Daoy (cell line): ENCODE results near the gene MROH2B. TPM values are rescaled to one million over a fixed set of nuclear protein-coding genes. Genes with fewer than 3 reads are reported as not detected.
"Not testable (repeated sequence)": the region's sequence is repeated elsewhere in the genome, so short reads cannot be mapped to it uniquely, and the experiment has no call there.

Source experiments
- DNase-seq: peaks from one replicate; pipeline ENCODE4 v3.0.0-alpha.2; 2015; ENCODE audit warnings: low read depth
- total RNA-seq: library from RNA; depleted of rRNA; stranded (reverse); fragments of >200 nt; shearing (Covaris generic); gene quantifications from 2 replicates; pipeline ENCODE4 v1.2.3, GENCODE V29; 2014

MROH2B gene
- total RNA-seq, 1 experiment from 2014 or later, result under 0.01 TPM

DNA sequence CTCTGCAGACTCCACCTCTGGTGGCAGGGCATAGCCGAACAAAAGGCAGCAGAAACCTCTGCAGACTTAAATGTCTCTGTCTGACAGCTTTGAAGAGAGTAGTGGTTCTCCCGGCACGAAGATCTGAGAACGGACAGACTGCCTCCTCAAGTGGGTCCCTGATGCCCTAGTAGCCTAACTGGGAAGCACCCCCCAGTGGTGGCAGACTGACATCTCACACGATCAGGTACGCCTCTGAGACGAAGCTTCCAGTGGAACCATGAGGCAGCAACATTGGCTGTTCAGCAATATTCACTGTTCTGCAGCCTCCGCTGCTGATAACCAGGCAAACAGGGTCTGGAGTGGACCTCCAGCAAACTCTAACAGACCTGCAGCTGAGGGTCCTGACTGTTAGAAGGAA lies 48.5 kb downstream of the MROH2B start:
- DNase-seq, result not testable (repeated sequence)

- no peak for DNase-seq
These were observed 58.8 kb downstream of the MROH2B start for GRCh38 chr5:41012318-41012717.

- DNase-seq, result no peak
These were observed 60.6 kb downstream of the MROH2B start for GRCh38 chr5:41010572-41010971.

DNA sequence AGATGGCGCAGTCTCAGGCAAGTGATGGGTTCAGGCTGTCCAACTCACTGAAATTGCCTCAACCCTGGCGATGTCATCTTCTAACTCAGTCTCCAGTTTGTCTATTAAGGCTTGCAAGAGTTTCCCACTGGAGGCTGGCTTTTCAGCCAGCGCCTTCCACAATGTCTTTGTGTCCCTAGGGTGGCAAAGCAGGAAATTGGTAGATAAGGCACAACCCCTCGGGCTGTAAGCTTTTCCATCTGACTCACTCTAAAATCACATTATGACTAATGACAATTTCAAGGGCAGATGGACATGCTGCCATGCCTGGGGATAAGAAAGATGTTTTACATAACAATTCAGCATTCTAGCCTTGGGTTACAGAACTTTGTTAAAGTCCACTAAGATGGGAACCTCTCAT lies 61.9 kb downstream of the MROH2B start:
- DNase-seq, result peak; percentile 23

- DNase-seq, result no peak
These were observed 66.2 kb downstream of the MROH2B start for GRCh38 chr5:41004931-41005330.

DNA sequence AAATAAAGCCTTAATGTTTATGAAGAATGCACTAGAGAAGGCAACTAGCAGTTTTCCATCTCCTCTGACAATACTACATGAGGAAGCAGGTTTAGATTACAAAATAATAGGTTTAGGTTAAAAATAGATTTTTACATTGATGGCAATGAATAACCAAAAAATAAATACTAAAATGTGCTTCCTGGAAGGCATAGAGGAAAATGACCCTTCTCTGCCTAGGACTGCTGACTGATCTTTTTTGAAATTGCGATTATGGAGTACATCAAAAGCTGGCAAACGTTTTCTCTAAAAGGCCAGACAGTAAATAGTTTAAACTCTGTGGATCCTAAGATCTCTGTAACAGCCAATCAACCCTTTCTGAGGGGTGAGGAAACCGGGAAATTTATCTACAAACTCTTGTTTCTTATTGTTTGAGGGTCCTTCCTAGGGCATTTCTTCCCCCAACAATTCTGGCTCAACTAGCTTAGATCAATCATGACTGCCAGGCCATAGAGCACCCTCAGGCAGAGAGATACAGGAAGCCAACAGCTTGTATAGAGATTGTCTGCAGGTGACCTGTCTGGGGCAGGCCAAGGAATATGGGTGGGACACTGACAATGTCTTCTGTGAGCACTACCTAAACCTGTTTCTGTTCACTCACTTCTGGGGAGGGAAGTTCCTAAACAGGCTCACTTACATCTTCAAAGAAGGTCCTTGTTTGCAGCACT lies 67.3 kb downstream of the MROH2B start:
- no peak for DNase-seq

GRCh38 chr5:40999966-41000365 lies 71.2 kb downstream of the MROH2B start:
- DNase-seq, result no peak

GRCh38 chr5:40999142-40999541 lies 72.0 kb downstream of the MROH2B start:
- no peak for DNase-seq

DNA sequence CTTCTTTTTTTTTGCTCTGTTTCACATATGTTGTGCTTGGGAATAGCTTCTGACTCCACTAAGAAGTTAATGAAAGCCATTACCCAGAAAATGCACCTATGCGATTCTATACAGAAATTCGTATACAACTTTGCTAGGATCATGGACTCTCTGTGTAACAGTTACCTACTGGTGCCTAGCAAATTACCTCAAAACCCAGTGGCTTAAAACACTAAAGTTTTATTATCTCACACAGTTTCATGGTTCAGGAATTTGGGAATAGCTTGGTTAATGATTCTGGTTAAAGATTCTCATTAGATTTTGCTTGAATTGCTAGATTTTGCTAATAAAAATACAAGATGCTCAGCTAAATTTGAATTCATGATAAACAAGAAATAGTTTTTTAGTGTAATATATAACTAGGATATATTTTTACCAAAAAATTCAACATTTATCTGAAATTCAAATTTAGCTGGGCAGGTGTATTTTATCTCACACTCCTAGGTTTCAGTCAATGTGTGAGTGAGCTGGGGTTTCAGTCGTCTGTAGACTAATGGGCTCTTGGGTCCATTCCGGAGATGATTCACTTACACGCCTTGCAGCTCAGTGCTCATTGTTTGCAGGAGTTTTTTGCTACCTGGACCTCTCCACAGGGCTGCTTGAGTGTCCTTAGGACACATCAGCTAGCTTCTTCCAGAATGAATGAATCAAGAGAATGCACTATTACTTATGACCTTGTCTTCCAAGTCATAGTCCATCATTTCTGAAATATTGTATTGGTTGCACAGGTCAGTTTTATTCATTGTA lies 75.1 kb downstream of the MROH2B start:
- DNase-seq, result no peak

- no peak for DNase-seq
These were observed 79.1 kb downstream of the MROH2B start for GRCh38 chr5:40991981-40992559.

- DNase-seq, result no peak
These were observed 79.8 kb downstream of the MROH2B start for GRCh38 chr5:40991168-40991980.

DNA sequence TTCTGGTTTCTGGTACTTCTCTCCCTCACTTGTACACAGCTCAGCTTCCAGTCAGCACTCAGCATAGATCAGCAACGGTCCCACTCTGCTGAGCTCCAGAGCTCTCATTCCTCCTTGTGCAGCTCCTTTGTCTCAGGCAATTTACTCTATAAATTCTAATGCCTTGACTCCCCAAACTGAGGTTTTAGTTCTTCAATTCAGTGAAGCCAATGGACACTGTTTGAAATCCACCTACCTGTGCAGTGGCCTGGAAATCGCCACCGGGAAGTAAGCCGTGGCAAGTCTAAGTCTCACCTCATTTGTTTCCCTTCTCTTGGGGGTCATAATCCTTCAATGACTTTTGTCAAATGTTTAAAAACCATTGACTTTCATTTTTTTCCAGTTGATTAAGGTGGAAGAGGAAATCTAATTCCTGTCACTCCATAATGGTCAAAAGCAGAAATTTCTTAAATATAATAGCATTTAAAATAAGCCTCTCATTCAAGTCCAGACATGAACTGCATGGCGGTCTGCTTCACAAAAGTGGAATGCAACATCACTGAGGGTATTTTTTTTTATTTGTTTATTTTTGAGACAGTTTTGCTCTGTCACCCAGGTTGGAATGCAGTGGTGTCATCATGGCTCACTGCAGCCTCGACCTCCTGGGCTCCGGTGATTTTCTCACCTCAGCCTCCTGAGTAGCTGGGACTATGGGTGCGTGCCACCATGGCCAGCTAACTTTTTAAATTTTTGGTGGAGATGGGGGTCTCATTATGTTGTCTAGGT lies 82.2 kb downstream of the MROH2B start:
- peak; percentile 4 for DNase-seq

DNA sequence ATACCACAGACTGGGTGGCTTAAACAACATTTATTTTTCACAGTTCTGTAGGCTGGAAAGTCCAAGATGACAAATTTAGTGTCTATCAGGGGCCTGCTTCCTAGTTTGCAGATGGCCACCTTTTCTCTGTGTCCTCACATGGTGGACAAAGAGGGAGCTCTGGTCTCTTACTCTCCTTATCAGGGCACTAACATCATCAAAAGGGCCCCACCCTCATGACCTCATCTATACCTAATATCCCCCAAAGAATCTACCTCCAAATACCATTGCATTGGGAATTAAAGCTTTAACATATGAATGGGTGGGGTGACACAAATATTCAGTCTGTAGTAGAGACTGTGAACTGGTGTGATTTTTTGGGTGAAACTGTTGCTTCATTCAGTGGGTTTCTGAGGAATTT lies 83.8 kb downstream of the MROH2B start:
- no peak for DNase-seq

DNA sequence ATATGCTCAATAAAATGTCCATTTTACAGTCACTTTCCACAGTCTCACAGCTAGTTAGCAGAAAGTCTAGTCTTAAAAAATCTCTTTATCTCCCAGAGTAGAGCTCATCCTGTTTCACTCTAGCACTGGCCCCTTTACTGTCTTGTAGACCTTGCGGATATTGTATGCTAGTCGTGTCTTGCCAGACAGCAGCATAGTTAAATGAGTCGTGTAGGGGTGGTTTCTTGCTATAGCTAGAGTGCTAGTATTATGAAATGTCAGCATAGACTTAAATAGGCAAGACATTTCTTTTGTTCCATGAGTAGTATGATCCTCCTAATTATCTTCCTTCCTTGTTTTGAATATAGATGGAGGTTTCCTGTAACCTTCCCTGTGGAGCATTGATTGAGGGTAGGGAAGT lies 84.5 kb downstream of the MROH2B start:
- DNase-seq, result no peak

DNA sequence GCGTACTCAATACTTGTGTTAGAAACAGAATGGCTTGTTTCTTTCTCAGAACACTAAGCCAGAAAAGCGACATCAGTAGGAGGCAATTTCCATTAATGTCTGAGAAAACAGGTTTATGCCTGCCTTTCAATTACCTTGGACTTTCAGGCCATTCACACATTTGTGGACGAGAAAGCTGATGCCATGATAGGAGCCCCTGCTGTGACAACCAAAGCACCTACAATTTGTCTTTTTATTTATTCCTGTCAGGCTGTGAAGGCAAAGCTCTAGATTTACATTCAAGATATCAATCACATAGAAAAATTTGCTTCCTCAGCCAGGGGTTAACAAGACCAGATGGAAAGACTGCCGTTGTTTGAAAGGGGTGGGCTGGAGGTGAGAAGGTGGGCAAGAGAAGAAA lies 85.6 kb downstream of the MROH2B start:
- no peak for DNase-seq

DNA sequence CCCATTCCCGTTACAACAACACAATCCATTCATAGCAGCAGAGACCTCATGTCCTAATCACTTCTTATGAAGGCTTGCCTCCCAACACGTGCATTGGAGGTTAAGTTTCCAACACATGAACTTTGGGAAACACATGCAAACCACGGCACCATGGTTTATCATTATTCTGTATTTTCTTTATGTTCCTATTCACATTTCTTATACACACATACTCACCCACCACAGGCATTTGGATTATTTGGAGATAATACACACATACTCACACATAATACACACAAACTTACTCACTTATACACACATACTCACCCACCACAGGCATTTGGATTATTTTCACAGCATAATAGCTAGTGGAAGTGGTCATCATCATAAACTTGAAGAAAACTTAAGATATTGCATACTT lies 86.3 kb downstream of the MROH2B start:
- DNase-seq, result peak; percentile 6

DNA sequence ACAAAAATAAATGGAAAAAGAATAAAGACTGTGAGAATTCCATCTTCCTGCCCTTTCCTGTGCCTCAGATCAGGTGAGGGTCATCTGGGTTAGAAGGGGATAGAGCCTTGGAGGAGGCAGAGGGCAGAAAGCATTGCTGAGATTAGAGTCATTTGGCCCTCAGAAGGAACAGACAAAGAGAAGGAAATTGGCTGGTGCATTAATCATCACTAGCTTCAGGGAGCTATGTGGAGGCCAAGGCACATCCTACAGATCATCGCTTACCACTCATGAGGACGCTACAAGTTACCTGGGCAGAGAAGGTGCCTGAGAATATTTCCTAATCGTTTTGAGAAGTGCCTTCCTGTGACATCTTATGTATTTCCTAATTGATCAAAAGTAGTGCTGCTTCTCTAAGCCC lies 87.4 kb downstream of the MROH2B start:
- no peak for DNase-seq

GRCh38 chr5:40981420-40981819 lies 89.7 kb downstream of the MROH2B start:
- DNase-seq, result no peak

DNA sequence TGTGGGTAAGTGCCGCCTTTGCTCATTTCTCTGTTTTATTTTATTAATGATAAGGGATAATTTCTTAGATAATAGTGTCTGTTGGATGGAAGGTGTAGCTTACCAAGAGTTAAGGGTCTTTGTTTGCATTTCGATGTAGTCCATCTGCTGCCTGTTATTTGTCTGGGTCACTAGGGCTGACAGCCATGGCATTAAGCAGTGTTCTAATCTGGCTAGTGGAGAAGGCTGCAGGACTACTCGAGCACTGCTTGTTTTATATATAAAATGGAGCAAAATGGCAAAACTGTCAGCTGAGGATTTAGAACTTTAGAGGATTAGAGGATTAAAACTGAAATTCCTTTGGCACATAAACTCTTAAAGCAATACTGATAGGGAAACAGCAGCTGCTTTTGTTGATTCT lies 94.3 kb downstream of the MROH2B start:
- no peak for DNase-seq

DNA sequence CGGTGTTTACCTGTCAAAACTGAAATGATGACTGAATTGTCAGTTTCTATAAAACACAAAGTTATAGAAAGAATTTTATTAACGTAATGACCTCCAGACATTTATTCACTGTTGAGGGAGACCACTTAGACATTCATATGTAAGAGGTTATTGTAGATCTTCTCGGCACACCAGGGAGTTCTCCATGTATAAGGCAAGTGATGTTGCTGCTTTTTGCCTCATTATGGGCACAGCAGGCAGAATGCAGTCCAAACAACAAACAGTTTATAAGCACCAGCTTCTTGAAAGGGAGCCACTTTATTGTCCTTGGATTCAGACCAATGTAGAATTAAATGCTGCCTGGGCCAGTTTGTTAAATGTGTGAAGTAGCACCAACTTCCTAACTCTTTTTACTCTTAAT lies 95.1 kb downstream of the MROH2B start:
- no peak for DNase-seq

DNA sequence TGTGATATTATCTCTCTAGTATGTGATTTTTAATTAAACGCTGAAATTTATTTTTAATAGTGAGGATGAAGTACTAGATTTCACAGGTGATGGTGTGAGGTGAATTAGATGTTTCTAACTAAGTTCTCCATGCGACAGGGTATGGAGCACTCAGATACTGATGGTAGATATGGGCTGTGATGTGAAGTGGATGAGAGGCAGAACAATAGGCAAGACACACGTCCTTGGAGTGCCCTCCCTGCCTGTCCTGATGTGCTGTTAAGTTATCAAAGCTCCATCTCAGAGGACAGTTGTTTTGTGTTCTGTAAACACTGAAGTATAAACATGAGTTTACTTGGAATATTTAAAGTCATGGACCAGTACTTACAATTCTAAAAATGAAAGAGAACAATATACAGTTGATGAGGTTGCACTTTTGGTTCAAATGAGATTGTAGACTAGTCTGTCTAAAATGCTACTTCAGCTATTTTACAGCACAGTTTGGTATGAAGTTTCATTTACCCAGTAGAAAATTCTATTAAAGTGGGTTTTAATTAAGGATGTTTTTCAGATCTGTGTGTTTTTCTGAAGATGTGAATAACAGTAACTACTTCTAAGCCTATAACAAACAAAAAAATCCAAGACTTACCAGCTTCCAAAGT lies 97.7 kb downstream of the MROH2B start:
- DNase-seq, result no peak
